Immature natural killer cell (primary cell): ENCODE data around the gene IQCN. TPM values are rescaled to one million over a fixed set of nuclear protein-coding genes. Genes with fewer than 3 reads are reported as not detected.

Experiments used
- DNase-seq, 3 donors: peaks; one replicate each; pipeline ENCODE4 v3.0.0; 2022; ENCODE audit warnings: mixed read lengths in 1 of 3
- H3K27ac Mint-ChIP-seq, 6 donors: one replicate each; pipeline ENCODE4 v1.8.0; 2020; ENCODE audit warnings: mixed read lengths in 6 of 6, mild to moderate bottlenecking in 5 of 6, inconsistent platforms in 4 of 6, moderate library complexity in 3 of 6
- H3K27me3 Mint-ChIP-seq, 3 donors: one replicate each; pipeline ENCODE4 v1.8.0; 2020 to 2021; ENCODE audit warnings: low read depth in 3 of 3, mild to moderate bottlenecking in 3 of 3, mixed read lengths in 3 of 3, moderate library complexity in 3 of 3, inconsistent platforms in 1 of 3
- H3K36me3 Mint-ChIP-seq, 3 donors: one replicate each; pipeline ENCODE4 v1.8.0; 2020; ENCODE audit warnings: mixed read lengths in 3 of 3, inconsistent platforms in 2 of 3, mild to moderate bottlenecking in 2 of 3
- H3K4me1 Mint-ChIP-seq, 2 donors: one replicate each; pipeline ENCODE4 v1.8.0; 2020; ENCODE audit warnings: inconsistent platforms in 2 of 2, mild to moderate bottlenecking in 2 of 2, mixed read lengths in 2 of 2, moderate library complexity in 1 of 2
- H3K4me3 Mint-ChIP-seq, 5 donors: one replicate each; pipeline ENCODE4 v1.8.0; 2020; ENCODE audit warnings: mild to moderate bottlenecking in 5 of 5, mixed read lengths in 5 of 5, inconsistent platforms in 3 of 5, moderate library complexity in 3 of 5
- H3K9me3 Mint-ChIP-seq, 6 donors: one replicate each; pipeline ENCODE4 v1.8.0; 2020; ENCODE audit warnings: mild to moderate bottlenecking in 6 of 6, mixed read lengths in 6 of 6, inconsistent platforms in 4 of 6, moderate library complexity in 3 of 6
- polyA plus RNA-seq, 3 donors: library from polyadenylated mRNA; unstranded; fragments of 300-500 nt; fragmentation: Illumina TruSeq; gene quantifications; one replicate each; pipeline ENCODE4 v1.2.3, GENCODE V29; 2021

Gene IQCN
- polyA plus RNA-seq, 3 donors from 2014 or later: 0.15 TPM; not detected in 2

GRCh38 chr19:18290302-18291018 lies 16.2 kb upstream of the IQCN start:
- Mint-ChIP-seq H3K9me3 (no peaks in the 10 kb centered on the region), H3K36me3 (no peaks in the 10 kb centered on the region), H3K27ac (peak overlapping the region; percentile 93 to 99 (median 98)), H3K27me3 (peaks cover 21 to 29% (median 29%) of the 10 kb centered on the region in 3 donors), H3K4me3 (peak overlapping the region; percentile 80 to 87 (median 84)), H3K4me1 (peaks cover 61 to 68% of the 10 kb centered on the region in 2 donors)
- DNase-seq: peak; percentile 90 to 92 (median 92)

- Mint-ChIP-seq H3K4me1 (peaks cover 66 to 70% of the 10 kb centered on the region in 2 donors), H3K9me3 (no peaks in the 10 kb centered on the region), H3K36me3 (no peaks in the 10 kb centered on the region), H3K27ac (peak overlapping the region; percentile 93 to 99 (median 98)), H3K4me3 (peak overlapping the region; percentile 47 to 87 (median 84)), H3K27me3 (peaks cover 19 to 29% (median 28%) of the 10 kb centered on the region in 3 donors)
- DNase-seq: no peak
Observed at GRCh38 chr19:18289471-18290301, 15.4 kb upstream of the IQCN start.

GRCh38 chr19:18287836-18288772 lies 13.9 kb upstream of the IQCN start:
- H3K4me1 Mint-ChIP-seq: peaks cover 55 to 58% of the 10 kb centered on the region in 2 donors
- no peaks in the 10 kb centered on the region for H3K36me3 Mint-ChIP-seq

GRCh38 chr19:18286973-18287635 lies 12.9 kb upstream of the IQCN start:
- H3K9me3 Mint-ChIP-seq: no peaks in the 10 kb centered on the region
- peaks cover 59 to 61% of the 10 kb centered on the region in 2 donors for H3K4me1 Mint-ChIP-seq
- H3K4me3 Mint-ChIP-seq: no peak overlapping the region
- H3K27me3 Mint-ChIP-seq: peaks cover 16 to 31% (median 30%) of the 10 kb centered on the region in 3 donors
- H3K27ac Mint-ChIP-seq: peak overlapping the region in 4 of 6 donors; percentile 65 to 93 (median 78)
- H3K36me3 Mint-ChIP-seq: no peaks in the 10 kb centered on the region
- DNase-seq: no peak

More at GRCh38 chr19:18287836-18288772, 13.9 kb upstream of the IQCN start:
- Mint-ChIP-seq H3K4me3 (peak overlapping the region in 1 of 5 donors; percentile 40), H3K9me3 (no peaks in the 10 kb centered on the region), H3K27me3 (peaks cover 17 to 23% (median 23%) of the 10 kb centered on the region in 3 donors), H3K27ac (peak overlapping the region in 5 of 6 donors; percentile 70 to 99 (median 93))
- DNase-seq: no peak

GRCh38 chr19:18284712-18285360 lies 10.6 kb upstream of the IQCN start:
- peak overlapping the region; percentile 83 to 91 (median 88) for H3K27ac Mint-ChIP-seq
- H3K4me3 Mint-ChIP-seq: peak overlapping the region in 4 of 5 donors; percentile 31 to 60 (median 36)
- peaks cover 0 to 2% (median 0%) of the 10 kb centered on the region in 6 donors for H3K9me3 Mint-ChIP-seq
- H3K27me3 Mint-ChIP-seq: peaks cover 19 to 29% (median 25%) of the 10 kb centered on the region in 3 donors
- H3K4me1 Mint-ChIP-seq: peaks cover 41% of the 10 kb centered on the region in 2 donors
- peaks cover 0 to under 1% (median 0%) of the 10 kb centered on the region in 3 donors for H3K36me3 Mint-ChIP-seq
- no peak for DNase-seq

- Mint-ChIP-seq H3K4me3 (peak overlapping the region; percentile 33 to 90 (median 52)), H3K27me3 (peaks cover 32 to 42% (median 38%) of the 10 kb centered on the region in 3 donors), H3K27ac (peak overlapping the region; percentile 65 to 96 (median 94)), H3K36me3 (peaks cover 0 to 6% (median 4%) of the 10 kb centered on the region in 3 donors), H3K9me3 (peaks cover 0 to 2% (median 0%) of the 10 kb centered on the region in 6 donors), H3K4me1 (peaks cover 45 to 51% of the 10 kb centered on the region in 2 donors)
- no peak for DNase-seq
Observed at GRCh38 chr19:18283338-18283737, 9.1 kb upstream of the IQCN start.

GRCh38 chr19:18282788-18283141 lies 8.5 kb upstream of the IQCN start:
- Mint-ChIP-seq H3K27ac (peak overlapping the region; percentile 91 to 100 (median 96)), H3K27me3 (peaks cover 38 to 48% (median 44%) of the 10 kb centered on the region in 3 donors), H3K9me3 (peaks cover 0 to 2% (median 0%) of the 10 kb centered on the region in 6 donors), H3K4me1 (peaks cover 47 to 57% of the 10 kb centered on the region in 2 donors), H3K4me3 (peak overlapping the region; percentile 84 to 90 (median 87)), H3K36me3 (peaks cover 0 to 6% (median 4%) of the 10 kb centered on the region in 3 donors)
- DNase-seq: no peak

- peaks cover 0 to 6% (median 4%) of the 10 kb centered on the region in 3 donors for H3K36me3 Mint-ChIP-seq
- DNase-seq: no peak
- H3K4me3 Mint-ChIP-seq: peak overlapping the region; percentile 84 to 90 (median 87)
- H3K4me1 Mint-ChIP-seq: peaks cover 51 to 60% of the 10 kb centered on the region in 2 donors
- peak overlapping the region; percentile 91 to 100 (median 96) for H3K27ac Mint-ChIP-seq
- H3K27me3 Mint-ChIP-seq: peaks cover 44 to 54% (median 50%) of the 10 kb centered on the region in 3 donors
- H3K9me3 Mint-ChIP-seq: peaks cover 0 to 2% (median 0%) of the 10 kb centered on the region in 6 donors
Observed at GRCh38 chr19:18282021-18282787, 8.0 kb upstream of the IQCN start.

GRCh38 chr19:18281082-18282020 lies 7.1 kb upstream of the IQCN start, which contains the start of gene JUND:
Gene JUND, minus strand, starts transcription at chr19:18281622. Its CDS starts 138 bp downstream, at chr19:18281484.
- peak; percentile 99 for DNase-seq
- H3K4me3 Mint-ChIP-seq: peak within 1 kb of the TSS; percentile 91 to 99 (median 95)
- H3K36me3 Mint-ChIP-seq: peaks cover 0 to 6% (median 4%) of the 10 kb centered on the region in 3 donors
- H3K27me3 Mint-ChIP-seq: peaks cover 52 to 62% (median 57%) of the 10 kb centered on the region in 3 donors
- H3K27ac Mint-ChIP-seq: peak within 1 kb of the TSS; percentile 93 to 100 (median 97)
- peaks cover 45 to 55% of the 10 kb centered on the region in 2 donors for H3K4me1 Mint-ChIP-seq
- H3K9me3 Mint-ChIP-seq: peaks cover 0 to 2% (median 0%) of the 10 kb centered on the region in 6 donors

GRCh38 chr19:18280247-18281081 lies 6.2 kb upstream of the IQCN start:
- Mint-ChIP-seq H3K4me1 (peaks cover 42 to 46% of the 10 kb centered on the region in 2 donors), H3K9me3 (peaks cover 0 to 2% (median 0%) of the 10 kb centered on the region in 6 donors), H3K27ac (peak overlapping the region; percentile 93 to 100 (median 100)), H3K27me3 (peaks cover 58 to 69% (median 62%) of the 10 kb centered on the region in 3 donors), H3K36me3 (peaks cover 0 to 6% (median 4%) of the 10 kb centered on the region in 3 donors), H3K4me3 (peak overlapping the region; percentile 91 to 99 (median 96))
- DNase-seq: peak; percentile 82 to 89 (median 88)
